CMK (cell line): ENCODE results near the gene PTN.

Experiments
- DNase-seq: peaks from one replicate; pipeline ENCODE4 v3.0.0-alpha.2; 2010; ENCODE audit warnings: low read depth

The PTN gene

GRCh38 chr7:137343281-137343841, at the start of gene PTN:
PTN (minus strand) TSS chr7:137343733; CDS start chr7:137254973, 88,760 bp downstream.
- no peak for DNase-seq

- no peak for DNase-seq
These were observed 46.5 kb upstream of the PTN start for GRCh38 chr7:137390076-137390475.

- DNase-seq = no peak
These were observed 45.4 kb upstream of the PTN start for GRCh38 chr7:137388916-137389315.

- DNase-seq = no peak
These were observed 43.4 kb upstream of the PTN start for GRCh38 chr7:137386966-137387365.

- no peak for DNase-seq
These were observed 37.5 kb upstream of the PTN start for GRCh38 chr7:137381045-137381444.

GRCh38 chr7:137373507-137373906, 30.0 kb upstream of the PTN start:
- DNase-seq = no peak

GRCh38 chr7:137371616-137372015, 28.1 kb upstream of the PTN start:
- no peak for DNase-seq

- DNase-seq = no peak
These were observed 23.5 kb upstream of the PTN start for GRCh38 chr7:137366995-137367394.

GRCh38 chr7:137363683-137364082, 20.1 kb upstream of the PTN start:
- no peak for DNase-seq

GRCh38 chr7:137360087-137360679, 16.6 kb upstream of the PTN start:
- no peak for DNase-seq

- no peak for DNase-seq
These were observed 11.4 kb upstream of the PTN start for GRCh38 chr7:137354961-137355360.

- DNase-seq = no peak
These were observed 10.9 kb upstream of the PTN start for GRCh38 chr7:137354396-137354795.

- DNase-seq = no peak
These were observed 8.4 kb upstream of the PTN start for GRCh38 chr7:137351941-137352340.

GRCh38 chr7:137345799-137346449, 2.4 kb upstream of the PTN start:
- DNase-seq = peak; percentile 60

GRCh38 chr7:137342828-137343261, 688 bp downstream of the PTN start:
- DNase-seq = no peak

GRCh38 chr7:137342265-137342664, 1.3 kb downstream of the PTN start:
- DNase-seq = no peak

- no peak for DNase-seq
These were observed 5.6 kb downstream of the PTN start for GRCh38 chr7:137337902-137338301.

- DNase-seq = no peak
These were observed 7.7 kb downstream of the PTN start for GRCh38 chr7:137335814-137336213.

- DNase-seq = no peak
These were observed 12.2 kb downstream of the PTN start for GRCh38 chr7:137331378-137331777.

- no peak for DNase-seq
These were observed 14.1 kb downstream of the PTN start for GRCh38 chr7:137329411-137329810.

- DNase-seq = no peak
These were observed 15.0 kb downstream of the PTN start for GRCh38 chr7:137328373-137329120.

- no peak for DNase-seq
These were observed 17.6 kb downstream of the PTN start for GRCh38 chr7:137325927-137326326.
